HepG2 (cell line): ENCODE results near the gene SGF29. TPM values are rescaled to one million over a fixed set of nuclear protein-coding genes. Genes with fewer than 3 reads are reported as not detected.

Experiments used
- CREB1 ChIP-seq, 2 experiments: fragments of 450-650 bp in 1 of 2; IDR thresholded peaks; 2 replicates each; pipeline ENCODE4 v1.6.1; 2016 to 2017; ENCODE audit warnings: control low read depth in 1 of 2, mild to moderate bottlenecking in 1 of 2, missing compliant biosample characterization in 1 of 2, missing genetic modification characterization in 1 of 2
- ETV5 ChIP-seq: IDR thresholded peaks from 2 replicates; pipeline ENCODE4 v1.6.1; 2018; ENCODE audit warnings: missing biosample characterization, missing genetic modification reagents, inconsistent platforms, borderline replicate concordance
- FIP1L1 ChIP-seq: fragments of 200-400 bp; formaldehyde crosslinking; IDR thresholded peaks from 2 replicates; pipeline ENCODE4 v1.6.1; 2018; ENCODE audit warnings: low read depth, mild to moderate bottlenecking, low read length, moderate library complexity, borderline replicate concordance; ENCODE audit not compliant: insufficient read depth
- FOXA1 ChIP-seq, 2 experiments: fragments of 450-650 bp in 1 of 2; sonication (generic) in 1 of 2; formaldehyde crosslinking in 1 of 2; IDR thresholded peaks; 2 replicates each; pipeline versions ENCODE4 v1.4.0 to v1.6.1; 2016 to 2020; ENCODE audit warnings: missing genetic modification reagents in 1 of 2
- KDM6A ChIP-seq: IDR thresholded peaks from 2 replicates; pipeline ENCODE4 v1.6.1; 2016; ENCODE audit warnings: low read depth
- KLF9 ChIP-seq: IDR thresholded peaks from 2 replicates; pipeline ENCODE4 v1.6.1; 2016; ENCODE audit warnings: low read depth
- LCORL ChIP-seq, 2 experiments: fragments of 450-650 bp in 1 of 2; sonication (generic) in 1 of 2; formaldehyde crosslinking in 1 of 2; IDR thresholded peaks; 2 replicates each; pipeline versions ENCODE4 v1.5.0 to v1.6.1; 2017 to 2020; ENCODE audit warnings: antibody characterized with exemption in 1 of 2, missing genetic modification reagents in 1 of 2
- MLXIP ChIP-seq: sonication (generic); formaldehyde crosslinking; IDR thresholded peaks from 2 replicates; pipeline ENCODE4 v1.9.0; 2021; ENCODE audit warnings: missing genetic modification reagents, borderline replicate concordance
- NR1H2 ChIP-seq: sonication (generic); formaldehyde crosslinking; IDR thresholded peaks from 2 replicates; pipeline ENCODE4 v1.8.1; 2022; ENCODE audit warnings: low read depth, missing genetic modification reagents, borderline replicate concordance
- NR2F1 ChIP-seq, 2 experiments: fragments of 450-650 bp in 1 of 2; formaldehyde crosslinking in 1 of 2; IDR thresholded peaks; 2 replicates each; pipeline versions ENCODE4 v1.5.0 to v1.6.1; 2016 to 2020; ENCODE audit warnings: mild to moderate bottlenecking in 1 of 2, missing compliant biosample characterization in 1 of 2, missing genetic modification reagents in 1 of 2, moderate library complexity in 1 of 2
- RFX5 ChIP-seq: IDR thresholded peaks from 2 replicates; pipeline ENCODE4 v1.6.1; 2011; ENCODE audit warnings: low read depth, low read length, improper control_type of control experiment
- SMAD1 ChIP-seq: sonication (generic); formaldehyde crosslinking; IDR thresholded peaks from 2 replicates; pipeline ENCODE4 v1.4.0; 2020; ENCODE audit warnings: missing genetic modification reagents, low read depth, mild to moderate bottlenecking, borderline replicate concordance
- SP5 ChIP-seq: IDR thresholded peaks from 2 replicates; pipeline ENCODE4 v1.6.1; 2016; ENCODE audit warnings: low read depth, borderline replicate concordance
- SRSF4 ChIP-seq: fragments of 200-400 bp; formaldehyde crosslinking; IDR thresholded peaks from one replicate; pipeline ENCODE4 v1.6.1; 2018; ENCODE audit warnings: mild to moderate bottlenecking, low read depth, low read length, moderate library complexity; ENCODE audit not compliant: poor library complexity, severe bottlenecking
- SYNCRIP ChIP-seq: fragments of 200-400 bp; formaldehyde crosslinking; IDR thresholded peaks from 2 replicates; pipeline ENCODE4 v1.6.1; 2018; ENCODE audit warnings: mild to moderate bottlenecking, low read depth, low read length; ENCODE audit not compliant: insufficient read depth
- YEATS2 ChIP-seq: sonication (generic); formaldehyde crosslinking; IDR thresholded peaks from 2 replicates; pipeline ENCODE4 v1.4.0; 2020; ENCODE audit warnings: missing genetic modification reagents, borderline replicate concordance
- ZFYVE20 ChIP-seq: sonication (generic); formaldehyde crosslinking; IDR thresholded peaks from 2 replicates; pipeline ENCODE4 v1.8.0; 2023; ENCODE audit warnings: low read depth, mild to moderate bottlenecking, moderate library complexity, missing genetic modification reagents, borderline replicate concordance
- ZNF383 ChIP-seq: sonication (generic); formaldehyde crosslinking; IDR thresholded peaks from 2 replicates; pipeline ENCODE4 v1.4.0; 2020; ENCODE audit warnings: missing genetic modification reagents, mild to moderate bottlenecking, borderline replicate concordance
- ZNF704 ChIP-seq: sonication (generic); formaldehyde crosslinking; IDR thresholded peaks from 2 replicates; pipeline ENCODE4 v1.8.1; 2023; ENCODE audit warnings: mild to moderate bottlenecking, inconsistent platforms, moderate library complexity, missing genetic modification reagents, borderline replicate concordance
- polyA plus RNA-seq, 8 experiments: library from polyadenylated mRNA; depleted of rRNA in 3 of 8; stranded (reverse) in 7 of 8; unstranded in 1 of 8; fragments of >200 nt; fragmentation: Illumina TruSeq in 4 of 8; extraction: Trizol in 4 of 8; gene quantifications; 2 replicates each; pipeline versions ENCODE4 v1.2.1 to v1.2.3, GENCODE V29; 2011 to 2016; ENCODE audit warnings: low read depth in 4 of 8, missing spikeins in 1 of 8, mixed read lengths in 1 of 8; ENCODE audit not compliant: insufficient read depth in 1 of 8
- total RNA-seq, 5 experiments: library from RNA; depleted of rRNA; stranded (reverse); fragments of >200 nt; fragmentation: Illumina TruSeq; extraction: Trizol; gene quantifications; 2 replicates each; pipeline ENCODE4 v1.2.3, GENCODE V29; 2016; ENCODE audit warnings: low read depth in 1 of 5
- TF ChIP-seq, protein P1 (sequence below): sonication (generic); formaldehyde crosslinking; IDR thresholded peaks from 2 replicates; pipeline ENCODE4 v1.5.0; 2020; ENCODE audit warnings: mild to moderate bottlenecking, missing genetic modification reagents

The SGF29 gene
- total and polyA plus RNA-seq, 2 of the 13 experiments (the other 11 are each of a cell fraction or from before 2014, with no cell fraction given): 5.0 to 29.4 TPM

- TF ChIP-seq, protein P1, sequence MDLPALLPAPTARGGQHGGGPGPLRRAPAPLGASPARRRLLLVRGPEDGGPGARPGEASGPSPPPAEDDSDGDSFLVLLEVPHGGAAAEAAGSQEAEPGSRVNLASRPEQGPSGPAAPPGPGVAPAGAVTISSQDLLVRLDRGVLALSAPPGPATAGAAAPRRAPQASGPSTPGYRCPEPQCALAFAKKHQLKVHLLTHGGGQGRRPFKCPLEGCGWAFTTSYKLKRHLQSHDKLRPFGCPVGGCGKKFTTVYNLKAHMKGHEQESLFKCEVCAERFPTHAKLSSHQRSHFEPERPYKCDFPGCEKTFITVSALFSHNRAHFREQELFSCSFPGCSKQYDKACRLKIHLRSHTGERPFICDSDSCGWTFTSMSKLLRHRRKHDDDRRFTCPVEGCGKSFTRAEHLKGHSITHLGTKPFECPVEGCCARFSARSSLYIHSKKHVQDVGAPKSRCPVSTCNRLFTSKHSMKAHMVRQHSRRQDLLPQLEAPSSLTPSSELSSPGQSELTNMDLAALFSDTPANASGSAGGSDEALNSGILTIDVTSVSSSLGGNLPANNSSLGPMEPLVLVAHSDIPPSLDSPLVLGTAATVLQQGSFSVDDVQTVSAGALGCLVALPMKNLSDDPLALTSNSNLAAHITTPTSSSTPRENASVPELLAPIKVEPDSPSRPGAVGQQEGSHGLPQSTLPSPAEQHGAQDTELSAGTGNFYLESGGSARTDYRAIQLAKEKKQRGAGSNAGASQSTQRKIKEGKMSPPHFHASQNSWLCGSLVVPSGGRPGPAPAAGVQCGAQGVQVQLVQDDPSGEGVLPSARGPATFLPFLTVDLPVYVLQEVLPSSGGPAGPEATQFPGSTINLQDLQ (CRISPR knock-in tag): no peak
- TF ChIP-seq SMAD1 (CRISPR knock-in tag): no peak
- no peak for TF ChIP-seq ZNF704 (CRISPR knock-in tag)
- TF ChIP-seq SRSF4: no peak
- TF ChIP-seq NR2F1 (CRISPR knock-in tag; IDR thresholded peaks at IDR 0.05): peak in 1 of 2 experiments; percentile 36; a peak in 1 of 4 replicates
- no peak for TF ChIP-seq KLF9
- no peak for TF ChIP-seq KDM6A (CRISPR knock-in tag)
- TF ChIP-seq ETV5 (CRISPR knock-in tag): 0 out of 2 replicates have a peak, but pooled peaks have one; percentile 7
- no peak for TF ChIP-seq SYNCRIP
- TF ChIP-seq ZNF383: no peak
- no peak for TF ChIP-seq NR1H2 (CRISPR knock-in tag)
- TF ChIP-seq FIP1L1: no peak
- peak; percentile 63 for TF ChIP-seq SP5 (CRISPR knock-in tag)
- no peak for TF ChIP-seq CREB1 (IDR thresholded peaks at IDR 0.05)
- no peak for TF ChIP-seq CREB1 (CRISPR knock-in tag; IDR thresholded peaks at IDR 0.05)
- TF ChIP-seq YEATS2 (CRISPR knock-in tag): peak; percentile 43; the same call in 1 of the 2 replicates
- no peak for TF ChIP-seq ZFYVE20
- no peak for TF ChIP-seq RFX5
- no peak for TF ChIP-seq MLXIP (CRISPR knock-in tag)
- no peak for TF ChIP-seq FOXA1 (IDR thresholded peaks at IDR 0.05)
- no peak for TF ChIP-seq FOXA1 (CRISPR knock-in tag; IDR thresholded peaks at IDR 0.05)
- TF ChIP-seq LCORL (IDR thresholded peaks at IDR 0.05): 0 out of 2 replicates have a peak, but pooled peaks have one; percentile 31
- peak; percentile 60; the same call in 1 of the 2 replicates for TF ChIP-seq LCORL (CRISPR knock-in tag; IDR thresholded peaks at IDR 0.05)
These were observed 21.7 kb upstream of the SGF29 start (continued) for GRCh38 chr16:28531777-28532744.
